Measurements from ENCODE around the gene HOXD11.

HOXD11 gene

GRCh38 chr2:176079831-176080539 lies 27.1 kb upstream of the HOXD11 start:
- Histone ChIP-seq H3K27me3 (peaks cover 29 to 99% of the 10 kb centered on the region in 2 donors), H3K4me3 (peak overlapping the region; percentile 6 to 35), H3K36me3 (no peaks in the 10 kb centered on the region), H3K4me1 (peaks cover 0 to 42% (median 24%) of the 10 kb centered on the region in 4 donors), H3K9me3 (peaks cover 0 to 7% (median 0%) of the 10 kb centered on the region in 3 donors), H3K27ac (no peak overlapping the region)
- no peak for DNase-seq
- intact Hi-C loops (cut with DNase I; ENCODE audit: low total_unique reads): no loop called here
- TF ChIP-seq, protein P1, sequence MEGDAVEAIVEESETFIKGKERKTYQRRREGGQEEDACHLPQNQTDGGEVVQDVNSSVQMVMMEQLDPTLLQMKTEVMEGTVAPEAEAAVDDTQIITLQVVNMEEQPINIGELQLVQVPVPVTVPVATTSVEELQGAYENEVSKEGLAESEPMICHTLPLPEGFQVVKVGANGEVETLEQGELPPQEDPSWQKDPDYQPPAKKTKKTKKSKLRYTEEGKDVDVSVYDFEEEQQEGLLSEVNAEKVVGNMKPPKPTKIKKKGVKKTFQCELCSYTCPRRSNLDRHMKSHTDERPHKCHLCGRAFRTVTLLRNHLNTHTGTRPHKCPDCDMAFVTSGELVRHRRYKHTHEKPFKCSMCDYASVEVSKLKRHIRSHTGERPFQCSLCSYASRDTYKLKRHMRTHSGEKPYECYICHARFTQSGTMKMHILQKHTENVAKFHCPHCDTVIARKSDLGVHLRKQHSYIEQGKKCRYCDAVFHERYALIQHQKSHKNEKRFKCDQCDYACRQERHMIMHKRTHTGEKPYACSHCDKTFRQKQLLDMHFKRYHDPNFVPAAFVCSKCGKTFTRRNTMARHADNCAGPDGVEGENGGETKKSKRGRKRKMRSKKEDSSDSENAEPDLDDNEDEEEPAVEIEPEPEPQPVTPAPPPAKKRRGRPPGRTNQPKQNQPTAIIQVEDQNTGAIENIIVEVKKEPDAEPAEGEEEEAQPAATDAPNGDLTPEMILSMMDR (IDR thresholded peaks at IDR 0.05): peak; percentile 46 to 48

DNA sequence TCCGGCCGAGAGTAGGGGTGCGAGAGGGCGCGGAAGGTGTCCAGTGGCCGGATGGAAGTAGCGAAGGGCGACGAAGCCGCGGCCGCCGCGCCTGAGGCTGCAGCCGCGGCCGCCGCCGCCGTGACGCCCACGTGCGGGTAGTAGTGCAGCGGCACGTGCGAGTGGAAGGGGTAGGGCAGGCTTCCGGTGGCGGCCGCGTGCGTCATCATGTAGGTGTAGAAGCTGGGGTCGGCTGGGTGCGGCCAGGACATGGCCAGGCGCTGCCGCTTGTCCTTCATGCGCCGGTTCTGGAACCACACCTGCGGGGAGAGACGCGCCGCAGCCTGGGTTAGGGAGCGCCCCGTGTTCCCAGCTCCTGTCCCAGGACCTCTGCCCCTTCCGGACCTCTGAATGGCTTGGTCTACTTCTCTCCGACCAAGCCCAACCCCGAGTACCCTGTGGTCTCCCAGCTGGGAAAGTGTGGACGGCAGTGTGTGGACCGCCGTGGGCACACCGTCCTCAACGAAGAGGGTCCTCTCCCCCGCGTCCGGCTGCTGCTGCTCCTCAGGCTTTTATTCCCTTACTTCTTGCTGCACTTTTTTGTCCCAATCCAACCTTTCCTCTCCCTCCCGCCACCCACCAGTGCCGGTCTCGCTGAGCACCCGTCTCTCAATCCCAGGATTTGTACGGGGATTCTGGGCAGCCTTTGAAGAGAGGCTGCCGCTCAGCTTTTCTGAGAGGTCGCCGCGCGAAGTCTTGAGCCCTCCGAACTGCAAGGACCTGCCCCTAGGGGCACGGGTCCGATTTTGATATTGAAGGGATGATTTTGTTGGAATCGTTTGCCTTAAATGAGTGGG lies 26.3 kb upstream of the HOXD11 start:
- peak overlapping the region; percentile 6 to 35 for H3K4me3 ChIP-seq
- H3K27me3 ChIP-seq: peaks cover 29 to 99% of the 10 kb centered on the region in 2 donors
- DNase-seq: peak in 1 of 2 donors; percentile 48
- intact Hi-C loops (cut with DNase I; ENCODE audit: low total_unique reads): no loop called here
- no peaks in the 10 kb centered on the region for H3K36me3 ChIP-seq
- peaks cover 0 to 7% (median 0%) of the 10 kb centered on the region in 3 donors for H3K9me3 ChIP-seq
- peaks cover 0 to 50% (median 32%) of the 10 kb centered on the region in 4 donors for H3K4me1 ChIP-seq
- no peak overlapping the region for H3K27ac ChIP-seq
- TF ChIP-seq, protein P1 (IDR thresholded peaks at IDR 0.05): no peak

DNA sequence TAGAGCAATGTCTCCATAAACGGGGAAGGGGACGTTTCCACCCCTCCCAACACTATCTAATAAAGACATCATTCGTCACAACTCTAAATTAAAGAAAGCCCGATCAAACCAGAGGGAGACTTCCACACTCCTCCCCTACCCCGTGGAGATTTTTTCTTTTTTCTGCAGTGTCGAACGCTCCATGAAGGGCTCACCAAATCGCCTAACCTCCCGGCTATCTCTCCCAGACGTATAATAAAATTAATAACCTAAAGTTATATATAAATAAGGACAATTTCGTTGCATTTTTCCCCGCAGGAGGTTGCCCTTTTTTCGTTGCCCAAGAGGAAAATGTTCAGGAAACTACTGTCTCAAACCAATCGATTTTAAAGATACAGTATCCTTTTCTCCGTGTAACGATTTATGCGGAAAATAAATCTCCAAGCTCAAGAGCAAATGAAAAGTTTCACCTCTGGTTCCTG lies 25.7 kb upstream of the HOXD11 start:
- no peak overlapping the region for H3K4me3 ChIP-seq
- peaks cover 31 to 99% of the 10 kb centered on the region in 2 donors for H3K27me3 ChIP-seq
- H3K27ac ChIP-seq: no peak overlapping the region
- peaks cover 0 to 7% (median 0%) of the 10 kb centered on the region in 3 donors for H3K9me3 ChIP-seq
- DNase-seq: no peak
- H3K4me1 ChIP-seq: peaks cover 0 to 56% (median 37%) of the 10 kb centered on the region in 4 donors
- H3K36me3 ChIP-seq: no peaks in the 10 kb centered on the region
- intact Hi-C loops (cut with DNase I; ENCODE audit: low total_unique reads): no loop called here
- TF ChIP-seq, protein P1 (IDR thresholded peaks at IDR 0.05): no peak

- H3K36me3 ChIP-seq: no peaks in the 10 kb centered on the region
- H3K9me3 ChIP-seq: peaks cover 0 to 7% (median 0%) of the 10 kb centered on the region in 3 donors
- H3K4me3 ChIP-seq: no peak overlapping the region
- intact Hi-C loops (cut with DNase I; ENCODE audit: low total_unique reads): no loop called here
- H3K4me1 ChIP-seq: peaks cover 0 to 57% (median 38%) of the 10 kb centered on the region in 4 donors
- no peak for DNase-seq
- TF ChIP-seq, protein P1 (IDR thresholded peaks at IDR 0.05): no peak
- H3K27ac ChIP-seq: no peak overlapping the region
- peaks cover 31 to 99% of the 10 kb centered on the region in 2 donors for H3K27me3 ChIP-seq
Observed at GRCh38 chr2:176081837-176082524, 25.1 kb upstream of the HOXD11 start.

- no peak overlapping the region for H3K27ac ChIP-seq
- intact Hi-C loops (cut with DNase I; ENCODE audit: low total_unique reads): no loop called here
- H3K4me3 ChIP-seq: no peak overlapping the region
- peaks cover 0 to 7% (median 0%) of the 10 kb centered on the region in 3 donors for H3K9me3 ChIP-seq
- H3K36me3 ChIP-seq: no peaks in the 10 kb centered on the region
- peaks cover 31 to 99% of the 10 kb centered on the region in 2 donors for H3K27me3 ChIP-seq
- TF ChIP-seq, protein P1 (IDR thresholded peaks at IDR 0.05): no peak
- peaks cover 0 to 57% (median 38%) of the 10 kb centered on the region in 4 donors for H3K4me1 ChIP-seq
- no peak for DNase-seq
Observed at GRCh38 chr2:176082525-176082823, 24.6 kb upstream of the HOXD11 start.
